HG02852 (cell line): ENCODE data around the gene HAVCR2.
"Not testable (repeated sequence)": the region's sequence is repeated elsewhere in the genome, so short reads cannot be mapped to it uniquely, and the experiment has no call there.

Source experiments
- ATAC-seq: cut with Tn5 transposase; IDR thresholded peaks from one replicate; pipeline ENCODE4 v1.9.1; 2021; ENCODE audit warnings: mild to moderate bottlenecking, moderate library complexity; ENCODE audit not compliant: unreplicated experiment

The HAVCR2 gene

GRCh38 chr5:157100140-157100679, 8.6 kb downstream of the HAVCR2 start:
- ATAC-seq = no peak

- ATAC-seq = peak; percentile 79
Measured at GRCh38 chr5:157088342-157088990, 20.4 kb downstream of the HAVCR2 start.

DNA sequence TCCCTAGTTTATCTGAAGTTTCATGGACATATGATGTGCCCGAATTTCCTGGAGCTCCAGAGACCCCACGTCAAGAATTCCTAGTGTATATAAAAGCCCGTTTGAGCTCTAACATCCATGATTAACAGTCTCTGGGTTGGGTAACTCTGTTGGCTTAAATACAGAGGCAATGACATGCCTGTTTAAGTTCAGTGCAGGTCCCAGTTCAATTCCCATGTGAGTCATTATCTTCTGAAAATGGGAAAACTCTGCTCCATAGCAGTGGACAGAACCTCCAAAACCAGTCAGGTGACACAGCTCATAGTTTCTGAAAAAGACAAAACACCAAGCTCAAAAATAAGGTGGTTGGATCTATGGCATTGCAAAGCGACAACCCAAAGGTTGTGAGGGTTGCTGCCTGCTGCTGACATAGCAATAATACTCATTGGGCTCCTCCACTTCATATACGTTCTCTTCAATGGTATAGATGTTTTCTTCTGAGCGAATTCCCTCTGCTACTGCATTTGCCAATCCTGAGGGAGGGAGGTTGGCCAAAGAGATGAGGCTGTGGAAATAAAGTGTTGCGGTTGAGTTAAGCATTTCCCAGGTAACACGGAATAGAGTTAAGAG, 22.0 kb downstream of the HAVCR2 start:
- no peak for ATAC-seq

DNA sequence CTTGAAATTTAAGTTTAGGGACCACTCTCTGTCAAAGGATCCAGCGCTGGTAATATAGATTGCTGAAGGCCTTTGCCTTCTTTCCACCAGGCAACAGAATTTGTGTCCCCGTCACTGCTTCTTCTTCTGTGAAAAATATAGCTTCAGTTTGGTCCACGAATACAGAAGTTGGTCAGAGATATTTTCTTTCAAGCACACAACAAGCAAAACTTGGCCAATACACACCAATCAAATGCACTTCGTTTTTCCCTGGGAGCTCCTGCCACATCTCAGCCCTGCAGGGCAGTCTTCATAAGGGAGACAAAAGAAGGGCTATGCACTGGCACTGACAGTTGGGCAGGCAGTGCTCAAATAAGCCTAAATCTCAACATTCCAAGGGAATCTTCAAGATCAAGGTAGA, 22.9 kb downstream of the HAVCR2 start:
- ATAC-seq = no peak

- ATAC-seq = no peak
Measured at GRCh38 chr5:157080286-157080685, 28.6 kb downstream of the HAVCR2 start.

- no peak for ATAC-seq
Measured at GRCh38 chr5:157076558-157076957, 32.3 kb downstream of the HAVCR2 start.

- ATAC-seq = no peak
Measured at GRCh38 chr5:157072508-157072907, 36.3 kb downstream of the HAVCR2 start.

DNA sequence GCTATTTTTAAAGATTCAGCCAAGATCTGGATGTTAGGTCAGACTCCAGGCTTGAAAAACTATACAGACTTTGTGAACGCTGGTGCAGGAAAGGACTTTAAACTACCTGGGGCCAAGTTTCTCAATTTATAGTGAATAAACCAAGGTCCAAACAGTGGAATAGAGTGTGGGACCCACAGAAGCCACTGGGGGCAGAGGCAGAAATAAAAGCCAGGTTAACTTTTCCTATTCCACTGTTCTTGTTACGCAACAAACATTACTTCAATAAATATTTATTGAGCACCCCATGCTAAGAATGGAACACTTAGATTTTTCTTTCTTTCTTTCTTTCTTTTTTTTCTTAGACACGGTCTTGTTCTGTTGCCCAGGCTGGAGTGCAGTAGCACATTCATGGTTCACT, 38.9 kb downstream of the HAVCR2 start:
- no peak for ATAC-seq

- no peak for ATAC-seq
Measured at GRCh38 chr5:157068785-157069184, 40.1 kb downstream of the HAVCR2 start.

GRCh38 chr5:157068339-157068738, 40.5 kb downstream of the HAVCR2 start:
- ATAC-seq = no peak

DNA sequence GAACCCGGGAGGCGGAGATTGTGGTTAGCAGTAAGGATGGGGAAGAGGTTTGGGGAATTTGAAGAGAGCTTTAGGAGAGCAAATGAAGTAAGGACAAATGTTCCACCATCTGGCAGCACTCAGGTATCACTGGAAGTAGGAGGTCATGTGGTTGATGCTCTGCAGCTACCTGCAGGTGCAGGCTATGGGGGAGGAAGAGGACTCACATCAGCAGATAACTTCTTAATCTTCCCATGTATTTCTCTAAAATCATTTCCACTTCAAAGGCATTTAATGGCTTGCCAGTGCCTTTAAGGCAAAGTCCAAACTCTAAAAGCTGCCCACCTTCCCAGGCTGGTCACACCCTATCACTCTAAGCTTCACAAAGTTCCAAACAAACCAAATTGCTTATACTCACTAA, 41.8 kb downstream of the HAVCR2 start:
- no peak for ATAC-seq

DNA sequence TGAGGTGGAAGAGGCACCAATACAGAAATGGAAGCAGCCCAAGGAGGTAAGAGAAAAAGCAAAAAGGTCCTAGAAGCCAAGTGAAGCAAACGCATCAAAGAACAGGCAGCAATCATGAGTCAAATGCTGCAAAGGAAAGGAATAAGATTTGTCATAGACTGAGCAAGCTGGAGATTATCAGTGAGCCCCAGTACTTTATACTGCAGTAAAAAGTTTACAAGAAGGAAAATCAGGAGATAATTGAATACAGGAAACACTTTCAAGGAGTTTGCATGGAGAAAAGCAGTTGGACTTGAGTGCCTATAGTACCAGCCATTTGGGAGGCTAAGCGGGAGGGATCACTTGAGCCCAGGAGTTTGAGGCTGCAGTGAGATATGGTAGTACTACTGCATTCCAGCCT, 42.8 kb downstream of the HAVCR2 start:
- no peak for ATAC-seq

- ATAC-seq = no peak
Measured at GRCh38 chr5:157063776-157064430, 44.9 kb downstream of the HAVCR2 start.

DNA sequence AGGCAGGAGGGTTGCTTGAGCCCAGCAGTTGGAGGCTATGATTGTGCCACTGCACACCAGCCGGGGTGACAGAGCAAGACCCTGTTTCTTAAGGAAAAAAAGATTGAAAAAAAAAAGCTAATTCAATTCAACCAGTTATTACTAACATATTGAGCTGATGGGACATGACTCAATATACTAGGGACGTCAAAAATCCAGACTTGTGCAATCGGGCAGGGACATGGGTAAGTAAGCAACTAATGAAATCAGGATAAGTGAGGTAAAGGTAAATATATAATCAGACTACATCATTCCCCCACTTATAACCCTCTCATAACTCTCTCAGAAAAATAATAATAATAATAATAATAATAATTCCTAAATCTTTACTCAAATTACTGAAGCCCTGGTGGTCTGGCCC, 49.0 kb downstream of the HAVCR2 start:
- ATAC-seq = no peak

DNA sequence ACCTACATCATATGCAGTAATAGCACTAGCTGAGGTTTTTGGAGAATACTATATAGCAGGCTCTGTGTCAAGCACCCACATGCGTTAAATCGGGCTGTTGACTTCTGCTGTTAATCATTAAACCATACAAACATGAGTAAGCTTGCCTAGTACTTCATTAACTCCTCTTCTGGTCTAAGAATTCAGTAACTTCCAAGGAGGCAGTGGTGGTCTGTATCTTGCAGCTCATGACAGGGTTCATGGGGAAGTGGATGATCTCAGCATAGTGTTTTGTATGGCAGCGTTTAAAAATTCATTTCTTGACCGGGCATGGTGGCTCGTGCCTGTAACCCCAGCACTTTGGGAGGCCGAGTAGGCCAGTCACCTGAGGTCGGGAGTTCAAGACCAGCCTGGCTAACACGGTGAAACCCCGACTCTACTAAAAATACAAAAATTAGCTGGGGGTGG, 49.7 kb downstream of the HAVCR2 start, which contains the start of gene HAVCR1:
TSS of gene HAVCR1 (minus strand) at position 24 of the 447 bp plus-strand sequence. CDS start 1,173 bp downstream, outside the sequence.
- ATAC-seq = no peak

DNA sequence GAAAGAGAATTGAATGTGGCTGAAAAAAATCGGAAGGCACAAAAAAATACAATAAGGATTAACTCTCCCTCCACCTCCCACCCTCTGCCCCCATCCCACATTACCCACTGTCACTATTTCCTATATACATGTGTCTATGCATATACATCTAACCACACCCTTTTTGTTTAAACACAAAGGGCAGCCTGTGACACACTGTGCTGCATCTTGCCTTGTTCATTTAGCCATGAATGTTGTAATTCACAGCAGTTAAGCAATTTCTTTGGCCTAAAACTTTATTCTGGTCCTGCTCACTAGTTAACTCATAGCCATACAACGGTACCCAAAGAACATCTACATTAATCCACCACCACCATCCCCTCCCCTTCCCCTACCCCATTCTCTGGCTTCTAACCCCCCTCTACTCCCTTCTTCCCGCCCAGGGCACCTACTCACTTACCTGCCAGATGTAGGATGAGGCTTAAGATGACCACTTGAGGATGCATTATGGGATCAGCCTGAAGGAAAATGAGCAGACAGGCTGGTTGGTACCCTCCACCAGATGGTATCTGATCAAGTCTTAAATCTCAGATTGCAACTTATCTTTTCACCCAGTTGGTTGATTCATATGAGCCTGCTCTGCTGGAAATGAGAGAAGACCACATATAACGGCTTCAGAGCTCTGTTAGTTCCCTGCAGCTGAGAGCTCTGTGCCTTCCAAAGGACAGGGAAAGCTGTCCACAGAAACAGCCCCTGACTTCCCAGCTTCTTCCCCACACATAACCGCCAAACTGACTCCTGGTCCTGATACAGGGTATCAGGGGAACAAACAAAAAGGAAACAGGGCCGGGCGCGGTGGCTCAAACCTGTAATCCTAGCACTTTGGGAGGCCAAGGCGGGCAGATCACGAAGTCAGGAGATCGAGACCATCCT, 51.1 kb downstream of the HAVCR2 start:
- no peak for ATAC-seq

DNA sequence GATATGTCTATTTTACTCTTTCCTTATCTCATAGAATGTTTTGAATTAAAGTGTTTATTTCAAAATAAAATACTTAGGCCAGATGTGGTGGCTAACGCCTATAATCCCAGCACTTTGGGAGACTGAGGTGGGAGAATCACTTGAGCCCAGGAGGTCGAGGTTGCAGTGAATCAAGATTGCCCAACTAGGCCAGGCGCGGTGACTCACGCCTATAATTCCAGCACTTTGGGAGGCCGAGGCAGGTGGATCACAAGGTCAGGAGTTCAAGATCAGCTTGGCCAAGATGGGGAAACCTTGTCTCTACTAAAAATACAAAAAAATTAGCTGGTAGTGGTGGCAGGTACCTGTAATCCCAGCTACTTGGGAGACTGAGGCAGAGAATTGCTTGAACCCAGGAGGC, 52.0 kb downstream of the HAVCR2 start:
- not testable (repeated sequence) for ATAC-seq

DNA sequence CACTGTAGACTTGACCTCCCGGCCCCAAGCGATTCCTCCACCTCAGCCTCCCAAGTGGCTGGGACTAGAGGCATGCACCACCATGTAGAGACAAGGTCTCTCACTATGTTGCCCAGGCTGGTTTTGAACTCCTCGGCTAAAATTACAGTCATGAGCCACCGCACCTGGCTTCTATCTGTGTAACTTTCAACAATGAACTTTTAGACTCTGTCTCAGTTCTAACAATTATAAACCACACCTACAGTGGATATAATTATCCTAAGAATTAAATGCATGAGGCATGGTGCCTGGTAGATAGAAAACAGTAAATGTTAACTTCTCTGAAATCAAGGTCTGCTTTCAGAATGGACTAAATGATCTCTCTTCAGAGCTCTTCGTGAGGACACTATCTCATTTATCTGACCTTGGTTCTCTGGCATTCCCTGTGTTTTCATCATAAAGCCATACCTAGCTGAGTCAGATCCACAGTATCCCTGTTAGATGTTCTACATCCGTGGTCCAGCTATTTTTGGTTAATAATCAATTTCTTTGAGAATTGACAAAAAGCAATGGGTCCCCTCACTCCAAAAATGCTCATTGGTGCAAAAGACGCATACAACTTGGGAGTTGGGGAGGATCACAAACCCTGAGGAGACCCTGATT, 57.1 kb downstream of the HAVCR2 start:
- no peak for ATAC-seq

GRCh38 chr5:157050050-157050449, 58.8 kb downstream of the HAVCR2 start:
- no peak for ATAC-seq

GRCh38 chr5:157049605-157050004, 59.2 kb downstream of the HAVCR2 start:
- no peak for ATAC-seq
